Astrocyte of the spinal cord (primary cell): ENCODE data around the gene LGR5.

Source experiments
- DNase-seq: peaks from one replicate; pipeline ENCODE4 v3.0.0; 2011; ENCODE audit warnings: low read depth, low spot score
- H3K4me3 ChIP-seq: 2 replicates; pipeline ENCODE4 v1.5.1; 2011; ENCODE audit warnings: low read depth, mild to moderate bottlenecking, low read length, moderate library complexity
- in situ Hi-C: cut with HindIII; loops from 2 replicates; pipeline ENCODE4 v1.10.0; 2017; ENCODE audit warnings: low sequenced_read_pairs
- TF ChIP-seq, protein P1 (sequence below): IDR thresholded peaks from 2 replicates; pipeline ENCODE4 v1.5.1; 2012; ENCODE audit warnings: low read depth, mild to moderate bottlenecking, low read length, inconsistent platforms

The LGR5 gene

DNA sequence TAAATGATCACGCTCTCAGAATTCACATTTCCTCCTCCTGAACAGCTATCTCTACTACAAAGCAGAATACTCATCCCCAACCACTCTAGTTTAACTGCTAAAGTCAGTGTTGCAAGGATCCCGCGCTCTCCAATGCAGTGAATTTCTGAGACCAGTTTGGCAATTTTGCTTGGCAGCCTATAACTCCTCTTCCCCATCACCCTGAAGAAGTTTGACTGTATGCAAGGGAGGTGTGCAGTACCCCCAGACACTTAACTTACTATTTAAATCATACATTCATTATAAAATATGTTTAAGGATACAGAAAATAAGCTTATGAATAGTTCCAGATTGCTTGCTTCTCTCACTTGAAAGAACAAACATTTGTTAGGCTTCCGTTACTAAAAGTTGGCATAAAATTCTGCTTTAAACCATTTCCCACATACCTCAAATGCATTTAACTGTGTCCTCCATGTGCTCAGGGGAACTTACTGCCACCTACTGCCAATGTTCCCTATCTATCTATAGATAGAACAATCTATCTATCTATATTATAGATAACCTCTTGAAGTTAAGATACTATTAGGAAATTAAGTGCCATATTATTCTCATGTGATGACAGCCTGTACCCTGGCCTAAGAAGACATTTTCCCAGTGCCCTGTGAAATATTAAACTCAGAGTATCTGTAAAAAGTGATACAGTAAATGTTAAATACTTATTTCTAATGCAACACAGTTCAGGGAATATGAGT, 2.4 kb downstream of the LGR5 start:
- DNase-seq: no peak
- in situ Hi-C loops: no loop called here
- no peak overlapping the region for H3K4me3 ChIP-seq
- TF ChIP-seq, protein P1, sequence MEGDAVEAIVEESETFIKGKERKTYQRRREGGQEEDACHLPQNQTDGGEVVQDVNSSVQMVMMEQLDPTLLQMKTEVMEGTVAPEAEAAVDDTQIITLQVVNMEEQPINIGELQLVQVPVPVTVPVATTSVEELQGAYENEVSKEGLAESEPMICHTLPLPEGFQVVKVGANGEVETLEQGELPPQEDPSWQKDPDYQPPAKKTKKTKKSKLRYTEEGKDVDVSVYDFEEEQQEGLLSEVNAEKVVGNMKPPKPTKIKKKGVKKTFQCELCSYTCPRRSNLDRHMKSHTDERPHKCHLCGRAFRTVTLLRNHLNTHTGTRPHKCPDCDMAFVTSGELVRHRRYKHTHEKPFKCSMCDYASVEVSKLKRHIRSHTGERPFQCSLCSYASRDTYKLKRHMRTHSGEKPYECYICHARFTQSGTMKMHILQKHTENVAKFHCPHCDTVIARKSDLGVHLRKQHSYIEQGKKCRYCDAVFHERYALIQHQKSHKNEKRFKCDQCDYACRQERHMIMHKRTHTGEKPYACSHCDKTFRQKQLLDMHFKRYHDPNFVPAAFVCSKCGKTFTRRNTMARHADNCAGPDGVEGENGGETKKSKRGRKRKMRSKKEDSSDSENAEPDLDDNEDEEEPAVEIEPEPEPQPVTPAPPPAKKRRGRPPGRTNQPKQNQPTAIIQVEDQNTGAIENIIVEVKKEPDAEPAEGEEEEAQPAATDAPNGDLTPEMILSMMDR: no peak

DNA sequence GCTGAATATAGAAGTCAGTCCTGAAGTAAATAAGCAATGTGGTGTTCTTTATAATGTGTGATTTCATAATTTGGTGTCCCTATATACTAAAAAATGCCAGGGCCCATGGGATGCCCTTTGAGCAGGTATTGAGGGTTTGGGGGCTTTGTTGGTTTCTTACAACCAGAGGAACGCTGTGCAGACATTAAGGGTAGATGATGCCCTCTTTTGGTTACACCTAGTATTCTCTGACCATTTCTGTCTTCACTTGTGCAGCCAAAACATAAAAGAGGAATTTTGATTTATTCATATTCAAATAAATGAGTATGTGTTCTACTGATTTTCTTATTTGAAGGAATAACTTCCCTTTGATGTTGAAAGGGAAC, 3.0 kb downstream of the LGR5 start:
- in situ Hi-C loops: no loop called here
- no peak for DNase-seq
- no peak overlapping the region for H3K4me3 ChIP-seq
- TF ChIP-seq, protein P1: no peak

DNA sequence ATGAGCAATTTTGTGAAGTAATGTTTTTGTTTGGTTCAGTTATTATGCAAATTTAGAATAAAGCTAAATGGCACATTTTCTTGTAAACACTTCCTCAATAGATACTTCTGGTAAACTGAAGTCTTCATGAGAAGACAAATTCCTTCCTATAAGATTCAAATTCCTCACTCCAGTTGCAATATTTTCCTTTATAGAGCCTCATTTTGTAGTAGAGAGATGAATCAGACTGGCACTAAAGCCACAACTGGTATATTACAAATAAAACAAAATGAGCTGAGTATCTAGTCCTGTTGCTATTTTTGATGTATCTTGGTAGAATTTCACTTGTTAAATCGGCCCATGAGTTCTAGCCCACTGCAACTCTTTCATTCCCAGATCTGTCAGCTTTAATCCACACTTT, 5.5 kb downstream of the LGR5 start:
- no peak overlapping the region for H3K4me3 ChIP-seq
- TF ChIP-seq, protein P1: no peak
- in situ Hi-C loops: no loop called here
- DNase-seq: no peak

DNA sequence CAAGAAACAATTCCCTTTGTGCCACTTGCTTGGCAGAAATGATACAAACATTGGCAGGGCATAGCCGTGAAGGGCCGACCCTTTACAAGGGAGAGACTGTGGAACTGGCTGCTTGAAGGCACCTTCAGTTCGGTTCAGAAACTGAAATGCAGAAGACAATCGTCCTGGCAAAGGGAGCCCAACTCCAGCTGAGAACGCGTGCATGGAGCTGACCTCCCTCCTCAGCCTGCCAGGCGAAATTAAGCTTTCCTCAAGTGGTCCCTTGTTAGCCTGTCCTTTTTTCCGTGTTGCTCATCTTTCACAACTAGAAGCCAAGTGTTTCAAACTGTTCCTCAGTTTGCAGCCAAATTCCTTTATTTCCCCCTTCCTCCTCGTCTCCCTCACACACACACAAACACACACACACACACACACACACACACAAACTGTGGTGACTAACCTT, 8.1 kb downstream of the LGR5 start:
- DNase-seq: no peak
- no peak overlapping the region for H3K4me3 ChIP-seq
- in situ Hi-C loops: no loop called here
- TF ChIP-seq, protein P1: no peak

DNA sequence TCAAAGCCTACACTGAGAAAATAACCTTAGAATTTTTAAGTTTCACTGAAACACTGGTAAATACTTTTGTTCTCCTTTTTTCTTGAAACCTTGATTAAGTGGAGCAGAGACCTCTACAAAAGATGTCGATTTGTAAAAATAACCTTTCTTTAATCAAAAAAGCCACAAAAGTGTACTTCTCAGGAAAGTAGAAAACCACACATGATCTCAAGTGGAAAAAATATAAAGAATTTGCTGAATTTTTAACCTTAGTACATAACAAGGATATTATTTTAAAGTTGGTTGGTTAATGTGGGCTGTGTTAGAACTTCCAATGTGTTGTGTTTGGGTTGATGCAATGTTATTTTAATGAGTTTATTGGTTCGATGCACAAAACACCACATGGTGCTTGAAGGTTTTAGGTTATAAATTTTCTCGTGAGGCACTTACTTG, 8.6 kb downstream of the LGR5 start:
- no peak overlapping the region for H3K4me3 ChIP-seq
- in situ Hi-C loops: no loop called here
- DNase-seq: peak; percentile 69
- TF ChIP-seq, protein P1: no peak

DNA sequence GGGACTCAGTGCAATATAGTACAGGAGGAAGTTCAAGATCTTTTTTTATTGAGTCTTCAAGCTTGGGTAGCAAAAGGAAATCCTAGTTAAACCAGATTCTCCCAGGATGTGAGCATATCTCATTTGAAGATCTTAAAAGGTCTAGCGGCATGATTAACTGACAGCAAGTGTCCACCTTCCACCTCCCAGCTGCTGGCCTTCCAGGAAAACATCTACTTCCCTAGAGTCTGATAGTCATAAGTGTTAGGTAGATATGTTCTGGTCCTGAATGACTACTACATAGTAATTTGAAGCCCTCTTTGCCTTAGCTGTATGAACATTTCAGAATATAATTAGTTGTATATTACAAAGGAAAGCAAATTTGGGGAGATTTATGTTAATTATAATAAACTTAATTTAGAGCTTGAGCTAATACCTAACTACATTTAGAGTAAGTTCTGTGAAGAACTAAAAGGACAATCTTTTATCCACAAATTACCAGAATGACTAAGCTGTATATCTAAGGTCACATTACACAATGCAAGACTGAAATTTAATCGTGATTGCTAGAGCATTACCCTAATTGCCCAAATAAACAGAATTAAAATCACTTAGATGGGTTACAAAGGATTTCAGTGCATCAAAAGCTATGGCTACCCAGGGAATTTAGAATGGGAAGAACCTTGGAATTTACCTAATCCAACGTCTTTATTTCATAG, 9.9 kb downstream of the LGR5 start:
- no peak for DNase-seq
- in situ Hi-C loops: no loop called here
- H3K4me3 ChIP-seq: no peak overlapping the region
- TF ChIP-seq, protein P1: no peak
